SHP77 (cell line): ENCODE measurements around the gene ADAP1.
"Not testable (repeated sequence)": the region's sequence is repeated elsewhere in the genome, so short reads cannot be mapped to it uniquely, and the experiment has no call there.

ENCODE experiments used
- DNase-seq, 2 experiments: peaks; one replicate each; lab custom pipeline; 2025; lab: John Stamatoyannopoulos, UW

The ADAP1 gene

DNA sequence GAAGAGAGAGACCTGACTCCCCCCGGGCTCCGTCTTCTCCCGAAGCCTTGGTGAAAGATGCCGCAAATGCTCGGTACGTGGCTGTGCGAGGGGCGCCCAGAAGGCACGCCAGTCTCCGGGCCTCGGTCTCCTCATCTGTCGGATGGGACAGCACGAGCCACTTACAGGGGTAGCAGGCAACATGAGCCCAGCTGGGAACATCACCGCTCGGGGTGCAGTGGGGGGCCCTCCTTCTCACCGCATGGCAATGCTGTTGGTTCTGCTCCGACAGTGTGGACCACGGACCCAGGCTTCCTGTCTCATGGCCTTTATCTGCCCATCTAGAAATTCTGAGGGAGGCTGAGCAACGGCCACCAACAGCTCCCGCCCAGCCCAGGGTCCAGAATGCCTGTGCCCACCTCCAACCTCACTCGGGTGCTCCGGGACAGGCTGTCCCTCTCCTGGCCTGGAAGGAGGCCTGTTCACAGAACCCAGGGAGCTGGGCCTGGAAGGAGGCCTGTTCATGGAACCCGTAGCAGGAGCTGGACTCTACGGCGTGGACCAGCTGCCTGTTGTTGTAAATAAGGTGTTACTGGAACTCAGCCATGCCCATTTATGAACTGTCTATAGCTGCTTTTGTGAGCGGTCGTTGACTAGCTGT is 15.8 kb downstream of the ADAP1 start:
- no peak for DNase-seq

DNA sequence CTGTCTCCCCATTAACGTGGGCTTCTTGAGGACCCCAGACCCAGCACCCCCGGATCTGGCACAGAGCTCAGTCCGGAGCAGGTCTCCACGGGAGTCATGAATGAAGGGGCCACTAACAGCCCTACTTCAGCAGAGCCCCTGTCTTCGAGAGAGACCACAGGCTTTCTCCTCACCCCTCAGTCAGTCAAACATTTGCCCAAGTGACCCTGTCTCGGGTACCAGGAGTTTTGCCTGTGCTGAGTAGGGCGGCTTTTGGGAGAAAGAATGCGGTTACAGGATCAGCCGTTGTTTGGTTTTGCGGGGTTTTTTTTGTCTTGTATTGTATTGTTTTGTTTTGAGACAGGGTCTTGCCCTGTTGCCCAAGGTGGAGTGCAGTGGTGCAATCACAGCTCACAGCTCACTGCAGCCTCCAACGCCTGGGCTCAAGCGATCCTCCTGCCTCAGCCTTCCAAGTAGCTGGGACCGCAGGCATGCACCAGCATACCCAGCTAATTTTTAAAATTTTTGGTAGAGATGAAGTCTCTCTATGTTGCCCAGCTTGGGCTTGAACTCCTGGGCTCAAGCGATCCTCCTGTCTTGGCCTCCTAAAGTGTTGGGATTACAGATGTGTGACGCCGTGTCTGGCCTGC is 16.5 kb downstream of the ADAP1 start:
- no peak for DNase-seq

DNA sequence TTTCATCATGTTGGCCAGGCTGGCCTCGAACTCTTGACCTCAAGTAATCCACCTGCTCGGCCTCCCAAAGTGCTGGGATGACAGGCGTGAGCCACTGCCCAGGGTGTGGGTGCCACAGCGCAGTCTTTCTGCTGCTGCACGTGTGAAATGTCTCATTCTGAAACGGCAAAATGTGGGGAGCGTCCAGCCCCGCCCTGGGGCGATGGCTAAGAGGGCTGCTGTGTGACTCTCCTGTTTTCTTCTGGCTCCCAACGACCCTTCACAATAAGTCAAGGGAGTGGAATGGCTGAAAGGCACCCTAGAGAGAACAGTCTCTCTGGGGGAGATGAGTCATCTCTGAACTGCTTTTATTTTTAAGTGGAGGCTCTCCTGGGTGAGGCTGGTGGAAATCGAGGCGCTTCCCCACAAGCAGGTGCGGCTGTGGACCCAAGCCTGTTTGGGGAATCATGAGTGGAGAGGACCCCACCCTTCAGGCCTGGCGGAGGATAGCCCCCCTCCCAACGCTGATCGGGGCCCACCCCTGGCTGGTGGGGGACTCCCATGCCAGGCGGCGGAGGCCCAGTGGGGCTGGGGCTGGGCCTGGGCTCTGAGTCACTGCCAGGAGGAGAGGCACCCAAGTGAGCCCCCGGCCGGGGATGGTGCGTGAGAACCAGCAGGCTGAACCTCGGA is 18.0 kb downstream of the ADAP1 start:
- DNase-seq: no peak

DNA sequence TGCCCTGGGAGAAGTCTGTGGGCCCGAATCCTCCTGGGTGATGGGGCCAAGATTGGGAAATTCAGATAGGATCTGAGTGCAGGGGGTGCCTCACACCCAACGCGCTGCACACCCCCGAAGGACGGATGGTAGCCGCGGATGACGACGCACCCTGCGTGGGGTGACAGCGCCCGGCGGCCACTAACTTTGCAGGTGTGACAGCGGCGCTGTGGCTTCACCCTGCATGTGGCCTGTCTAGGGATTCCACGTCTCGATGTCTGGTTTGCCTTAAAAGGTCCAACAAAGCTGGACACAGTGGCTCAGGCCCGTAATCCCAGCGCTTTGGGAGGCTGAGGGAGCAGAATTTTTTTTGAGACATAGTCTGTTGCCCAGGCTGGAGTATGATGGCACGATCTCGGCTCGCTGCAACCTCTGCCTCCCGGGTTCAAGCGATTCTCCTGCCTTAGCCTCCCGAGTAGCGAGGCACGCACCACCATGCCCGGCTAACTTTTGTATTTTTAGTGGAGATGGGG is 18.6 kb downstream of the ADAP1 start:
- no peak for DNase-seq

DNA sequence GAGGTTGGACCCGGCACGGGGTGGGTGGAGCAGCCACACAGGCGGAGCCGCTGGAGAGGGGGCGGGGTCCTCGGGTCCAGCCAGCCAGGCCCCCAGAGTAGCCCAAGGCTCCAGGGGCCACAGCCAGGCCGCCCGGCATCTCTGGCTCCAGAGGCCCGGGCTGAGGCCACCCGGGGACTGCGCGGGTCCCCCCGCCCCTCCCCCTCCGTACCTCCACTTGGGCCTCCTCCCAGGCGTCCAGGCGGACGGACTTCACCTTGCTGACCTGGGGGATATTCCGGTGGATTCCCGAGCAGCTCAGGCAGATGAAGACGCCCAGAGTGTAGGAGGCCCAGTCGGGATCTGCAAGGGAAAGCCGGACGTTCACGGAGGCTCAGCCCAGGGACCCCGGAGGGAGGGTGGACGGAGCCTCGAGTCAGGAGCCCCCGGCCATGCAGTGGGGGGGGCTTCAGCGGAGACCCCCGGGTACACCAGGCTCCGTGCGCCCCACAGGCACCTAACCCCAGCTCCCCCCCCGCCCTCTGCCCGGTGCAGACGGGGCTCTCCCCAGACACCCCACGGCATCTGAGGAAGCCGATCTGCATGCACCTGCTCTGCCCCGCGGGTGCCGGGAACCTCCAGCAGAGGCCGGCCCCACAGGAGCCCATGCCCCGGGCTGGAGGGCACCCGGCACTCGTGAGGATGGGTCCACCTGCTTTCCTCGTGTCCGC is 19.2 kb downstream of the ADAP1 start:
- no peak for DNase-seq

DNA sequence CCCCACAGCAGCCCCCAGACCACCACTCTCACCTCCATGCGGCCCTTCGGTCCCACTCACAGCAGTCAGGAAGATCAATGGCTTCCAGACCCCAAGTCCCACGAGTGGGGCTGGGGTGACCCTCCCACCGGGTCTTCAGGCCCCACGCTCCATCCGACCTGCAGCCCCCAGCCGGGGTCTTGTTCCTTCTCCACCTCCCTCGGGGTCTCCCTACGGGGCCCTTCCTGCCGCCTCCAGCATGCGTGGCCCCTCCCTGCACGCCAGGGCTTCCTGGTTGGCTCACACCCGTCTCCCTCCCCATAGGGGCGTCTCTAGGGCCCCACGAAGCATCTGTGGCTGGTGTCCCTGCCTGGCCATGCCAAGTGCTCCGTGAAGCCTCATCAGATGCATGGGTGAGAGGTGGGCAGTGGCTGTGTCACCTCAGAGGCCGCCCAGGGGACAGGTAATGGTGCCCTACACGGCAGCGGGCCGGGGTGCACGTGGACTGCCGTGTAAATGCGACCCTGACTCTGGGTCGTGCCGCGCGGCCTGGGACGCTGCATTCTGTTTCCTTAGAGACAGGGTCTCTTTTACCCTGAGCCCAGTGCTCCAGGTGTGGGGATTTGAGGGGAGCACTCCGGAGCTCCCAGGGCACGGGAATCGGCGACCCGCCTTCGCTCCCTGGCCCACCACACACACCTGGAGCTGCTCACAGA is 19.9 kb downstream of the ADAP1 start:
- no peak for DNase-seq

DNA sequence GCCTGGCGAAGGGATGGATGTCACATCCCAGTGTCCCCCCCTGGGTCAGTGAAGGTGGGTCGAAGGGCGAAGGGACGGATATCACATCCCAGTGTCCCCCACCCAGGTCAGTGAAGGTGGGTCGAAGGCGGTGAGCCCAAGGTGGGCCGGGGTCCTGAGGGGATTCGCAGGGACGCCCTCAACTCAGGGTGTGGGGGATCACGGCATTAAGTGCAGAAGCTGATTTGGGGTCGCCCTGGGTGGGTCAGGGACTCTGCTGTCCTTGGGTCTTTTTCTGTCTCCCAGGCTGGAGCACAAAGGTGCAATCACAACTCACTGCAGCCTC is 21.9 kb downstream of the ADAP1 start:
- no peak for DNase-seq

DNA sequence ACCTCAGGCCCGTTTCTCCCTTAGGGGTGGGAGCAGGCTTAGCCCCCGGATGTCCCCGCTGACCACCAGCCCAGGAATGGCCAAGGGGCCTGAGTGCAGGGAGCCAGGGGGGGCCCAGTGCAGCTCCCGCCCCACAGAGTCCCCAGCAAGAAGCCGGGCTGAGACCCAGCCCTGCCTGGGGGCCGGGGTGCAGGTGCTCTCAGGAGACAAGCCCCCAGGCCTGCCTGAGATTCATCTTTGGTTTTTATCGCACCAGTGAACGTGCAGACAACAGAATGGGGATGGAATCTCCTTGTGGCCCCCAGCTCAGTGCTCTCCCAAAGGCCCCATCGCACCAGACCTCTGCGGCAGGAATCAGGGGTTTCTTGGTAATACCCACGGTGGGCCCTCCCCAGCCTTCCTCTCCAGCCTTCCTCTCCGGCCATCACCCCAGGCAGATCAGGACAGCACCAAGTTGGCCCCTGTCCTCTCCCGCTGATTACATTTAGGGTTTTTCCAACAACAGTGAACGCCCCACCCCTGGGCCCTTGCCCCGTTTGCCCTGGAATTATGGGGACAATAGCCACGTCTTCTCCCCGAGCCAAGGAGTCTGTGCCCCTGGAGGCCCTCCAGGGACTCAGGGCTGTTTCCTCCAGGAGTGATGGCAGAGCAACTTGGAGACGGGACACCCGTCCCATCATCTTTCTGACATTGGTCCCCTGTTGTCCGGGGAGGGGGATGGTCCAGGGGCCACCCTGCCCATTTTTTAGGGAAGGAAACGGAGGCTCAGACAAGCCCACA is 22.4 kb downstream of the ADAP1 start:
- DNase-seq: no peak

DNA sequence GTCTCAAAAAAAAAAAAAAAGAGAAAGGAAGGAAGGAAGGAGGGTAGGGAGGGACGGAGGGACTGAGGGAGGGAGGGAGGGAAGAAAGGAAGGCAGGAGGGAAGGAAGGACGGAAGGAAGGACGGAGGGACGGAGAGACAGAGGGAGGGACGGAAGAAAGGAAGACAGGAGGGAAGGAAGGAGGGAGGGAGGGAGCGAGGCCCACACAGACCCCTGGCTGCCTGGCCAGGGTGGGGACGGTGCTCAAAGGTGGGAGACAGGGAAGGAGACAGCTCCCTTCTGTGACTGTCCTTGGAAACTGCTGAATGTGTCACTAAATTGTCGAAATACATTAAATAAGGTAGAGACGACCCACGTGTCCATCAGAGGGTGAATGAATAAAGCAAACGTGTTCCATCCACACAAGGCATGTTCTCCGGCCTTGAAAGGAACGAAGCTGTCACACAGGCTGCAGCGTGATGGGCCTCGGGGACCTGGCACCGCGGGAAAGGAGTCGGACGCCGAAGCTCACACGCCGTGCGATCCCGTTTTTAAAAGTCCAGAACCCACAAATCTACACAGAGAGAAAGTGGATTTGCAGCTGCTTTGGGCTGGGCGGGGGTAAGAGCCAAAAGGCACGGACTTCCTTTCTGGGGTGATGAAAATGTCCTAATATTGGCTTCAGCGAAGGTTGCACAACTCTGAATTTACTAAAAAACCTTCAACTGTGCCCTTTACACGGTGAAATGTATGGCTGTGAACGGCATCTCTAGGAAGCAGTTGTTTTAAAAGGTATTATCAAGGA is 23.3 kb downstream of the ADAP1 start:
- no peak for DNase-seq

DNA sequence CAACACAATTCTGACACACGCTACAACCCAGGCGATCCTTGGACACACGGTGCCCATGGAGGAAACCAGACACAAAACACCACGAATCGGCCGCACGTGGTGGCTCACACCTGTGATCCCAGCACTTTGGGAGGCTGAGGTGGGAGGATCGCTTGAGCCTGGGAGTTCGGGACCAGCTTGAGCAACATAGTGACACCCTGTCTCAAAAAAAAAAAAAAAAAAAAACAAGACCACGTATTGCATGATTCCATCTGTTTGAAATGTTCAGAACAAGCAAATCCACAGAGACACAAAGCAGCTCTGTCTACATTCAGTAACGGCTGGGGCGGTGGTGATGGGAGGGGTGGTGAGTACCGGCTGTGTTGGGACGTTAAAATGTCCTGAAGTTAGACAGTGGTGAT is 25.2 kb downstream of the ADAP1 start:
- DNase-seq: no peak

DNA sequence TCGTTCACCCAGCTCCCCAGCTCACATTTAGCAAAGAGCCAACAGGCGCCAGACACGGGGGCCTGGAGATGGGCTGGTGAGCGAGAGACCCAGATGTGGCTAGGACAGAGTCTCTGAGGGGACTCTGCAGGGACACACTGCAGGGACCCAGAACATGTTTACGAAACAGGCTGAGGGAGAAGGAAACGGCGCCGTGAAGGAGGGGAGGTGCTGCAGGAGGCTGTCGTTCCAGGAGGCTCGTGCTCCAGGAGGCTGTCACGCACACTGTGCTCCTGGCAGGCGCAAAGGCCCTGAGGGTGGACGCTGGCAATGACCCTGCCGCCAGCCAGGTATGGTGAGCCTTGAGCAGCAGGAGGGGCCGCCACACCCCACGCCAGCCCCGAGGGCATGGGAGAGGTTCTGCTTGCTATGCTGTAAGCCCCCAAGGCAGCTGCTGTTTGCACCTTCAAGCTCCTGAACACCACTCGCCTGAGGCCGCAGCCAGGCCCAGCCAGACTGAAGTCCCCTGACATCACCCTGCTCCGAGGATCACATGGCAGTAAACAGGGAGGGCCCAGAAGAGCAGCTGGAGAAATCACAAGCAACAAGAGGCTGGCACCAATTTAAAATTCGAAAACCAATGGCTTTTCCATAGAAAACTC is 27.3 kb downstream of the ADAP1 start:
- no peak for DNase-seq

DNA sequence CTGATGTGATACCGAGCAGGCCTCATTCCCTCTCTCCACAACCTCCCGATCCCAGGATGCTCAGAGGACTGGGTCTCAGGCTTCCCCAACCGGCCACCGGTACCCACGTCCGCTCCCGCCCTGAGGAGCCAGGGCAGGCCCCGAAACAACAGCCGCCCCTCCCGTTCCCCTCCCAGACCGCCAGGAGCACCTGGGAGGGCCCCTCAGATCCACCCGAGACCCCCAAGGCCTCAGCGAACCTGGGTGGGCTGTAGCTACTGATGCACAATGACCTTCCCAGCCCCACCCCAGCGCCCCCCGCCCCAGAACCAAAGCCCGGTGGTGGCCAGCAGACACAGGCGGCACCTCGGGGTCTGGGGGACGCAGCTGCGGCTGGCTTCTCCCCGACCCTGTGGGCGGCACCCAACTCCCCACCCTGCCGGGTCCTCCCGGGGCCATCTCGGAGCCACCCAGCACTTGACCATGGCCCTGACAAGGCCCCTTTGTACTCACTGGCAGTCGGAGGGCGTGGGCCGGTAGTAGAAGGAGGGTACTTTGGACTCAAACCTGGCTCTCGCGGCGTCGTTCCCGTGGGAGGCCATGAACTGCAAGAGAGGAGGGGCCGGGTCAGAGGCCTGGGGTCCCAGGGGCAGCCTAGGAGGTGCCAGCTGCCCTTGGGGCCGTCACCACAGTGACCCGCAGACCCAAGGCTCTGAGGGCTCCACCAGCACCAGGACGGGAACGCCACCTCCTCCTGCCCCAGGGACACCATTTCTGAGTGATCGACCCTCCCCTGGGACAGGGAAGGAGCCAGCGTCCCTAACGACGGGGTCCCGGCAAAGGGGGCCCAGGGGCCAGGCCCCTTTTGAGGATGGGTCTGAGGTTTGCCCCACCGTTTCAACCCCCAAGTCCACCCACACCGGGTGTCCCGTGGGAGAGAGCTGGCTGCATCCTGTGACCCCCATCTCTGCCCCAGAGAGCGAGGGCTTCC is 28.1 kb downstream of the ADAP1 start:
- no peak for DNase-seq

DNA sequence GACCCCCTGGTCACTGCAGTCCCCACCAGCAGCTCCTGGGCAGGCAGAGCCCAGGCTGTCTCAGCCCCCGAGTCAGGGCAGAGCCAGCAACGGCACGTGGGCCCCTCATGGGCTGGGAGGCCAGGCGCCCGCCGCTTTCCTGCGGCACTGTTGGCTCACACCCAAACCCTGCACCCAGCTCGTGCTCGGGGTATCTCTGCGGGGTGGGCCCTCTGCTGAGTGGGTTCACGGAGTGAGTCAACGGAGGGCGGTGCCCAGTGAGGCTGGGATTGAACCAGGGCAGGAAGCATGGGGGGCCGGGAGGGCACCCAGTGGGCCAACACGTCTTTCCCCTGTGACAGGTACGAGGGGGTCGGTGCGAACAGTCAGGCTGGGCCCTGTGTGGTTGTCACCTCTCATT is 28.9 kb downstream of the ADAP1 start:
- DNase-seq: no peak

DNA sequence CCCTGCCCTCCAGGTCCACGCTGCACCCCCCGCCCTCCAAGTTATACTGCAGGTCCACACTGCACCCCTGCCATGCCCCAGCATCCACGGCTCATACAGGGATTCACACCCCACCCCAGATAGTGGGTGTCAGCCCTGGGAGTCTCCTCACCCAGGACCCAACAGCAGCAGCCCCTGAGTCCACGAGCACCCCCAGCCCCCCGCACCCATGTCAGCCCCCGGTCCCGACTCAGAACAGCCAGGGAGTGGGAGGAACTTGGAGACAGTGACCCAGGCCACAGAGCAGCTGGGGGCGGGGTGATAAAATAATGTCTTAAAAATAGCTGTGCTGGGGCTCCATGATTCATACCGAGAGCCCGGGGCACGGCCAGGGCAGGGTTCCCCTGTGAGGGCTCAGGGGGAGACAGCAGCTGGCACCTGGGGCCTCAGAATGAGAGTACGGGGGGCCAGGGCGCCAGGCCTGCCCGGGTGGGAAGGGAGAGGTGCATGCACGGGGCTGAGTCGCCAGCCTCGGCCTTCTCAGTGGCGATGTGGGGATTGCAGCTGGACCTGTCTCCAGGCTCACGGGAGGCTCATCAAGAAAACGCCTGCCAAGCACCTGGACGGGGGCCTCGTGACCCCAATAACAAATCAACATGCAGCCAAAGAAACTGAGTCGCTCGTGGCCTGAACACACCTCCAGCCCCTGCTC is 29.8 kb downstream of the ADAP1 start:
- no peak for DNase-seq

DNA sequence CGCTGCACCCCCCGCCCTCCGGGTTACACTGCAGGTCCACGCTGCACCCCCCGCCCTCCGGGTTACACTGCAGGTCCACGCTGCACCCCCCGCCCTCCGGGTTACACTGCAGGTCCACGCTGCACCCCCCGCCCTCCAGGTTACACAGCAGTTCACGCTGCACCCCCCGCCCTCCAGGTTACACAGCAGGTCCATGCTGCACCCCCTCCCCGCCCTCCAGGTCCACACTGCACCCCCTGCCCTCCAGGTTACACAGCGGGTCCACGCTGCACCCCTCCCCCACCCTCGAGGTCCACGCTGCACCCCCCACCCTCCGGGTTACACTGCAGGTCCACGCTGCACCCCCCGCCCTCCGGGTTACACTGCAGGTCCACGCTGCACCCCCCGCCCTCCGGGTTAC is 30.4 kb downstream of the ADAP1 start:
- DNase-seq: not testable (repeated sequence)

DNA sequence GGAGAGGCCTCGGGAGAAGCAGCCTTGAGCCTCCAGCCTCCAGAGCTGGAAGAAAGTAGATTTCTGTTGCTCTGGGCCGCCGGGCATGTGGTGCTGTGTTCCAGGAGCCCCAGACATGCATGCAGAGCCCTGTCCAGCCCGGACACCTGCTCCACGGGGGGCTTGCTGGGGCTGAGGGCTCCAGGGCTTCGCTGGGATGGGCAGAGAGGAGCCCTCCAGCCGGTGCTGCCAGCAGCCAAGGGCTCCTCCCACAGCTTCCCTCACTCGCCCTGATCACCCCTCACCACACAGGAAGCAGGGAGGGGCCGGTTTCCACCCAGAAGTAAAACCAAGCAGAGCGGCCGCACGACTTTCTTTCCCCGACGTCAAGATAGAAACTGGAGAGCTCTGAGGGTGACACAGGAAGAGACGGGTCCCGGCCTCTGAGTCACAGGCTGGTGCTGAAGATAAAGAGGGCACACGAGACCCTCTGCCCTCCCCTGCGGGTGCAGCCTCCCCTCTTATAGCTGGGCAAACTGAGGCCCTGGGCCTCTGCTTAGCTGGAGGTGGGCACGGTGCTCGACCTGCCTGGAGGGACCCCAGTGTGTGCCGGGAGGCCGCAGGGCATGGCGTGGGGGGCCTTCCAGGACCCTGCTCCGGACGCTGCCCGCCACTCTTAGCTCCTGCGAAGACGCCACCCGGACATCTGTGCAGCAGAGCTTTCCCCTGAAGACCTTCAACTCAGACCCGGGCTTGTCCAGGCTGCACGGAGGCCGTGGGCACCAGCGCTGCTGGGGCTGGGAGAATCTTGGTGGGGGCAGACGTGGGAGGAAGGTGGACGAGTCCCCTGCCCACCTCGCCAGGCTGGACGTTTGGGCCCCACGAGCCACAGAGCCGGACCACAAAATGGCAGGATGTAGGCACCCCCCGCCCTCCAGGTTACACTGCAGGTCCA is 31.1 kb downstream of the ADAP1 start:
- peak; percentile 25 to 70 for DNase-seq
